ENCODE measurements around the gene DNMBP. TPM values are rescaled to one million over a fixed set of nuclear protein-coding genes. Genes with fewer than 3 reads are reported as not detected.

The DNMBP gene
- total and polyA plus RNA-seq, 2 experiments from 2014 or later = 13.4 to 31.2 TPM

DNA sequence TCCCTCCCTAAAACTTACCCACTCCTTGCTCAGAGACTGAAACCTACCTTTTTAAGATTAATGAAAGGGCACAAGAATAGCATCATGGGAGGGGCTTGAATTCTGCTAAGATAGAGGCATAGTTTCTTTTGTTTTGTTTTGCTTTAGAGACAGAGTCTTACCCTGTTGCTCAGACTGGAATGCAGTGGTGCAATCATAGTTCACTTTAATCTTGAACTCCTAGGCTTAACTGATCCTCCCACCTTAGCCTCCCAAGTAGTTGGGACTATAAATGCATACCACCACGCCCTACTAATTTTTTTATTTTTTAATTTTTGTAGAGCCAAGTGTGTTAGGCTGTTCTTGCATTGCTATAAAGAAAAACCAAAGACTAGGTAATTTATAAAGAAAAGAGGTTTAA, 17.7 kb upstream of the DNMBP start:
- TF ChIP-seq EZH2 (IDR thresholded peaks at IDR 0.05; ENCODE audit: low read depth, unreplicated experiment) (no peak), POLR2AphosphoS5 (IDR thresholded peaks at IDR 0.05; ENCODE audit: low read depth) (no peak), REST (IDR thresholded peaks at IDR 0.05; ENCODE audit: unreplicated experiment) (no peak), ZNF114 (CRISPR knock-in tag; IDR thresholded peaks at IDR 0.05) (no peak), CREB1 (CRISPR knock-in tag; IDR thresholded peaks at IDR 0.05; ENCODE audit: low read depth) (no peak), EZH2phosphoT487 (IDR thresholded peaks at IDR 0.05; ENCODE audit: unreplicated experiment) (no peak), NANOG (IDR thresholded peaks at IDR 0.05; ENCODE audit: borderline replicate concordance) (no peak), ZNF331 (CRISPR knock-in tag; IDR thresholded peaks at IDR 0.05; ENCODE audit: low read depth) (no peak), STAT1 (IDR thresholded peaks at IDR 0.05; ENCODE audit: unreplicated experiment) (no peak), JUNB (IDR thresholded peaks at IDR 0.05; ENCODE audit: unreplicated experiment) (no peak)
- TF ChIP-seq, protein P1, sequence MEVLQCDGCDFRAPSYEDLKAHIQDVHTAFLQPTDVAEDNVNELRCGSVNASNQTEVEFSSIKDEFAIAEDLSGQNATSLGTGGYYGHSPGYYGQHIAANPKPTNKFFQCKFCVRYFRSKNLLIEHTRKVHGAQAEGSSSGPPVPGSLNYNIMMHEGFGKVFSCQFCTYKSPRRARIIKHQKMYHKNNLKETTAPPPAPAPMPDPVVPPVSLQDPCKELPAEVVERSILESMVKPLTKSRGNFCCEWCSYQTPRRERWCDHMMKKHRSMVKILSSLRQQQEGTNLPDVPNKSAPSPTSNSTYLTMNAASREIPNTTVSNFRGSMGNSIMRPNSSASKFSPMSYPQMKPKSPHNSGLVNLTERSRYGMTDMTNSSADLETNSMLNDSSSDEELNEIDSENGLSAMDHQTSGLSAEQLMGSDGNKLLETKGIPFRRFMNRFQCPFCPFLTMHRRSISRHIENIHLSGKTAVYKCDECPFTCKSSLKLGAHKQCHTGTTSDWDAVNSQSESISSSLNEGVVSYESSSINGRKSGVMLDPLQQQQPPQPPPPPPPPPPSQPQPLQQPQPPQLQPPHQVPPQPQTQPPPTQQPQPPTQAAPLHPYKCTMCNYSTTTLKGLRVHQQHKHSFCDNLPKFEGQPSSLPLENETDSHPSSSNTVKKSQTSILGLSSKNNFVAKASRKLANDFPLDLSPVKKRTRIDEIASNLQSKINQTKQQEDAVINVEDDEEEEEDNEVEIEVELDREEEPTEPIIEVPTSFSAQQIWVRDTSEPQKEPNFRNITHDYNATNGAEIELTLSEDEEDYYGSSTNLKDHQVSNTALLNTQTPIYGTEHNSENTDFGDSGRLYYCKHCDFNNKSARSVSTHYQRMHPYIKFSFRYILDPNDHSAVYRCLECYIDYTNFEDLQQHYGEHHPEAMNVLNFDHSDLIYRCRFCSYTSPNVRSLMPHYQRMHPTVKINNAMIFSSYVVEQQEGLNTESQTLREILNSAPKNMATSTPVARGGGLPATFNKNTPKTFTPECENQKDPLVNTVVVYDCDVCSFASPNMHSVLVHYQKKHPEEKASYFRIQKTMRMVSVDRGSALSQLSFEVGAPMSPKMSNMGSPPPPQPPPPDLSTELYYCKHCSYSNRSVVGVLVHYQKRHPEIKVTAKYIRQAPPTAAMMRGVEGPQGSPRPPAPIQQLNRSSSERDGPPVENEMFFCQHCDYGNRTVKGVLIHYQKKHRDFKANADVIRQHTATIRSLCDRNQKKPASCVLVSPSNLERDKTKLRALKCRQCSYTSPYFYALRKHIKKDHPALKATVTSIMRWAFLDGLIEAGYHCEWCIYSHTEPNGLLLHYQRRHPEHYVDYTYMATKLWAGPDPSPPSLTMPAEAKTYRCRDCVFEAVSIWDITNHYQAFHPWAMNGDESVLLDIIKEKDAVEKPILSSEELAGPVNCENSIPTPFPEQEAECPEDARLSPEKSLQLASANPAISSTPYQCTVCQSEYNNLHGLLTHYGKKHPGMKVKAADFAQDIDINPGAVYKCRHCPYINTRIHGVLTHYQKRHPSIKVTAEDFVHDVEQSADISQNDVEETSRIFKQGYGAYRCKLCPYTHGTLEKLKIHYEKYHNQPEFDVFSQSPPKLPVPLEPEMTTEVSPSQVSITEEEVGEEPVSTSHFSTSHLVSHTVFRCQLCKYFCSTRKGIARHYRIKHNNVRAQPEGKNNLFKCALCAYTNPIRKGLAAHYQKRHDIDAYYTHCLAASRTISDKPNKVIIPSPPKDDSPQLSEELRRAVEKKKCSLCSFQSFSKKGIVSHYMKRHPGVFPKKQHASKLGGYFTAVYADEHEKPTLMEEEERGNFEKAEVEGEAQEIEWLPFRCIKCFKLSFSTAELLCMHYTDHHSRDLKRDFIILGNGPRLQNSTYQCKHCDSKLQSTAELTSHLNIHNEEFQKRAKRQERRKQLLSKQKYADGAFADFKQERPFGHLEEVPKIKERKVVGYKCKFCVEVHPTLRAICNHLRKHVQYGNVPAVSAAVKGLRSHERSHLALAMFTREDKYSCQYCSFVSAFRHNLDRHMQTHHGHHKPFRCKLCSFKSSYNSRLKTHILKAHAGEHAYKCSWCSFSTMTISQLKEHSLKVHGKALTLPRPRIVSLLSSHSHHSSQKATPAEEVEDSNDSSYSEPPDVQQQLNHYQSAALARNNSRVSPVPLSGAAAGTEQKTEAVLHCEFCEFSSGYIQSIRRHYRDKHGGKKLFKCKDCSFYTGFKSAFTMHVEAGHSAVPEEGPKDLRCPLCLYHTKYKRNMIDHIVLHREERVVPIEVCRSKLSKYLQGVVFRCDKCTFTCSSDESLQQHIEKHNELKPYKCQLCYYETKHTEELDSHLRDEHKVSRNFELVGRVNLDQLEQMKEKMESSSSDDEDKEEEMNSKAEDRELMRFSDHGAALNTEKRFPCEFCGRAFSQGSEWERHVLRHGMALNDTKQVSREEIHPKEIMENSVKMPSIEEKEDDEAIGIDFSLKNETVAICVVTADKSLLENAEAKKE (CRISPR knock-in tag; IDR thresholded peaks at IDR 0.05) = no peak
- TF ChIP-seq, protein P2, sequence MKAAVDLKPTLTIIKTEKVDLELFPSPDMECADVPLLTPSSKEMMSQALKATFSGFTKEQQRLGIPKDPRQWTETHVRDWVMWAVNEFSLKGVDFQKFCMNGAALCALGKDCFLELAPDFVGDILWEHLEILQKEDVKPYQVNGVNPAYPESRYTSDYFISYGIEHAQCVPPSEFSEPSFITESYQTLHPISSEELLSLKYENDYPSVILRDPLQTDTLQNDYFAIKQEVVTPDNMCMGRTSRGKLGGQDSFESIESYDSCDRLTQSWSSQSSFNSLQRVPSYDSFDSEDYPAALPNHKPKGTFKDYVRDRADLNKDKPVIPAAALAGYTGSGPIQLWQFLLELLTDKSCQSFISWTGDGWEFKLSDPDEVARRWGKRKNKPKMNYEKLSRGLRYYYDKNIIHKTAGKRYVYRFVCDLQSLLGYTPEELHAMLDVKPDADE (IDR thresholded peaks at IDR 0.05) = no peak
- TF ChIP-seq, protein P3, sequence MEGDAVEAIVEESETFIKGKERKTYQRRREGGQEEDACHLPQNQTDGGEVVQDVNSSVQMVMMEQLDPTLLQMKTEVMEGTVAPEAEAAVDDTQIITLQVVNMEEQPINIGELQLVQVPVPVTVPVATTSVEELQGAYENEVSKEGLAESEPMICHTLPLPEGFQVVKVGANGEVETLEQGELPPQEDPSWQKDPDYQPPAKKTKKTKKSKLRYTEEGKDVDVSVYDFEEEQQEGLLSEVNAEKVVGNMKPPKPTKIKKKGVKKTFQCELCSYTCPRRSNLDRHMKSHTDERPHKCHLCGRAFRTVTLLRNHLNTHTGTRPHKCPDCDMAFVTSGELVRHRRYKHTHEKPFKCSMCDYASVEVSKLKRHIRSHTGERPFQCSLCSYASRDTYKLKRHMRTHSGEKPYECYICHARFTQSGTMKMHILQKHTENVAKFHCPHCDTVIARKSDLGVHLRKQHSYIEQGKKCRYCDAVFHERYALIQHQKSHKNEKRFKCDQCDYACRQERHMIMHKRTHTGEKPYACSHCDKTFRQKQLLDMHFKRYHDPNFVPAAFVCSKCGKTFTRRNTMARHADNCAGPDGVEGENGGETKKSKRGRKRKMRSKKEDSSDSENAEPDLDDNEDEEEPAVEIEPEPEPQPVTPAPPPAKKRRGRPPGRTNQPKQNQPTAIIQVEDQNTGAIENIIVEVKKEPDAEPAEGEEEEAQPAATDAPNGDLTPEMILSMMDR (conservative IDR thresholded peaks at IDR 0.05; ENCODE audit: low read depth in 2 of 2) = no peak
- Mint-ChIP-seq H3K27me3 (ENCODE audit: insufficient read depth, low read depth, poor library complexity) (no peaks in the 10 kb centered on the region), H3K9me3 (peaks cover 33% of the 10 kb centered on the region), H3K27ac (no peak overlapping the region), H3K4me1 (no peaks in the 10 kb centered on the region), H3K36me3 (ENCODE audit: low read depth) (peaks cover 17% of the 10 kb centered on the region), H3K4me3 (no peak overlapping the region)
- Histone ChIP-seq H4K20me1 (replicated peaks; ENCODE audit: insufficient read depth) (no peaks in the 10 kb centered on the region), H3F3A (replicated peaks; ENCODE audit: low read depth) (no peaks in the 10 kb centered on the region), H3K36me3 (ENCODE audit: insufficient read depth) (no peaks in the 10 kb centered on the region; the same call in 1 of the 2 replicates), H3K27ac (ENCODE audit: low read depth) (no peak overlapping the region), H3K79me2 (replicated peaks; ENCODE audit: insufficient read depth) (no peaks in the 10 kb centered on the region), H3K4me3 (no peak overlapping the region), H3K4me2 (no peak overlapping the region), H3K9me2 (ENCODE audit: insufficient read depth) (no peaks in the 10 kb centered on the region), H3K4me1 (ENCODE audit: insufficient read depth) (no peaks in the 10 kb centered on the region), H2AFZ (no peak overlapping the region), H3K27me3 (ENCODE audit: insufficient read depth) (no peaks in the 10 kb centered on the region)
- ATAC-seq (no peak), DNase-seq (ENCODE audit: low spot score) (no peak)

All from GM23338 (cell line).